Activated CD4-positive, alpha-beta memory T cell treated with anti-CD3 and anti-CD28 coated beads, Interleukin-2, amount 10 ng/mL, durations not matched to agents 7 days and 5 days (primary cell): Measurements from ENCODE around the gene TRPV2. TPM values are rescaled to one million over a fixed set of nuclear protein-coding genes. Genes with fewer than 3 reads are reported as not detected.
A peak's percentile ranks its signal among the peaks of the same experiment; 100 is the strongest.

Experiments
- CTCF ChIA-PET: fragments of 350-600 bp; sonication (Branson Sonifier 250); formaldehyde crosslinking; loops from one replicate; lab custom pipeline; 2021; ENCODE audit warnings: antibody characterized with exemption, inconsistent platforms; lab: Charles Lee
- POLR2A ChIA-PET: fragments of 350-600 bp; sonication (Branson Sonifier 250); formaldehyde crosslinking; loops from one replicate; lab custom pipeline; 2021; ENCODE audit warnings: antibody characterized with exemption; lab: Charles Lee
- DNase-seq: peaks from one replicate; pipeline ENCODE4 v3.0.0-alpha.2; 2020
- H3K27ac Mint-ChIP-seq: one replicate; pipeline ENCODE4 v1.8.0; 2021; ENCODE audit warnings: mild to moderate bottlenecking, mixed read lengths
- H3K27me3 Mint-ChIP-seq: one replicate; pipeline ENCODE4 v1.8.0; 2021; ENCODE audit warnings: mixed read lengths
- H3K36me3 Mint-ChIP-seq: one replicate; pipeline ENCODE4 v1.8.0; 2021; ENCODE audit warnings: low read depth, mixed read lengths
- H3K4me1 Mint-ChIP-seq: one replicate; pipeline ENCODE4 v1.8.0; 2021; ENCODE audit warnings: mixed read lengths
- H3K4me3 Mint-ChIP-seq: one replicate; pipeline ENCODE4 v1.8.0; 2021; ENCODE audit warnings: mild to moderate bottlenecking, mixed read lengths
- H3K9me3 Mint-ChIP-seq: one replicate; pipeline ENCODE4 v1.8.0; 2021; ENCODE audit warnings: mixed read lengths
- total RNA-seq, 2 experiments: library from RNA; stranded (reverse); gene quantifications; one replicate each; pipeline ENCODE4 v1.2.3, GENCODE V29; 2021

Gene TRPV2
- total RNA-seq = 100 to 1,000 TPM; 131 to 142 TPM

GRCh38 chr17:16415031-16415924 is at the start of gene TRPV2:
TRPV2 (plus strand) TSS chr17:16415571; CDS start chr17:16417669, 2,098 bp downstream.
- no peaks in the 10 kb centered on the region for H3K9me3 Mint-ChIP-seq
- peaks cover 54% of the 10 kb centered on the region for H3K4me1 Mint-ChIP-seq
- no peaks in the 10 kb centered on the region for H3K27me3 Mint-ChIP-seq
- H3K4me3 Mint-ChIP-seq = peak within 1 kb of the TSS; percentile 98
- H3K36me3 Mint-ChIP-seq = peaks cover 38% of the 10 kb centered on the region
- DNase-seq = peak; percentile 67
- CTCF ChIA-PET = interaction anchor here (0.6 to 4.3 kb wide), 18 partner anchors 11 to 129 kb away, joined by 3 to 64 read pairs (median 6); partner anchors contain the start of genes CENPV and UBB
- POLR2A ChIA-PET = interaction anchor here (0.9 to 6.3 kb wide), 18 partner anchors 8 to 199 kb away, joined by 3 to 137 read pairs (median 6); partner anchors contain the start of genes CENPV, PIGL and UBB
- peak within 1 kb of the TSS; percentile 100 for H3K27ac Mint-ChIP-seq

- Mint-ChIP-seq H3K4me1 (no peaks in the 10 kb centered on the region), H3K27me3 (no peaks in the 10 kb centered on the region)
- CTCF ChIA-PET = no interaction called here
Measured at GRCh38 chr17:16371742-16372141, 43.6 kb upstream of the TRPV2 start.

GRCh38 chr17:16374146-16374938 is 41.0 kb upstream of the TRPV2 start:
- Mint-ChIP-seq H3K4me1 (no peaks in the 10 kb centered on the region), H3K36me3 (no peaks in the 10 kb centered on the region), H3K4me3 (no peak overlapping the region), H3K9me3 (no peaks in the 10 kb centered on the region), H3K27me3 (peaks cover 2% of the 10 kb centered on the region), H3K27ac (no peak overlapping the region)
- POLR2A ChIA-PET = interaction anchor here (0.9 kb wide), 1 partner anchor 11 kb away, joined by 3 read pairs; no protein-coding TSS in a partner anchor
- CTCF ChIA-PET = interaction anchor here (0.6 to 4.9 kb wide), 3 partner anchors 10 to 15 kb away, joined by 3 to 25 read pairs (median 3); no protein-coding TSS in a partner anchor
- no peak for DNase-seq

More at GRCh38 chr17:16371742-16372141, 43.6 kb upstream of the TRPV2 start:
- POLR2A ChIA-PET = no interaction called here
- H3K4me3 Mint-ChIP-seq = no peak overlapping the region
- H3K27ac Mint-ChIP-seq = no peak overlapping the region
- DNase-seq = no peak
- H3K36me3 Mint-ChIP-seq = no peaks in the 10 kb centered on the region
- H3K9me3 Mint-ChIP-seq = no peaks in the 10 kb centered on the region

GRCh38 chr17:16377941-16378341 is 37.4 kb upstream of the TRPV2 start:
- ChIA-PET POLR2A (interaction anchor here (1.2 kb wide), 1 partner anchor 10 kb away, joined by 3 read pairs; no protein-coding TSS in a partner anchor), CTCF (interaction anchor here (1.1 to 1.2 kb wide), 2 partner anchors 14 to 38 kb away, joined by 5 to 6 read pairs; partner anchors contain the start of gene TRPV2)
- Mint-ChIP-seq H3K4me3 (no peak overlapping the region), H3K36me3 (peaks cover 20% of the 10 kb centered on the region), H3K4me1 (peaks cover 18% of the 10 kb centered on the region), H3K9me3 (no peaks in the 10 kb centered on the region), H3K27me3 (peaks cover 2% of the 10 kb centered on the region), H3K27ac (no peak overlapping the region)
- DNase-seq = no peak

GRCh38 chr17:16378636-16379282 is 36.6 kb upstream of the TRPV2 start:
- Mint-ChIP-seq H3K9me3 (no peaks in the 10 kb centered on the region), H3K36me3 (peaks cover 28% of the 10 kb centered on the region), H3K4me3 (no peak overlapping the region), H3K27ac (no peak overlapping the region), H3K4me1 (peaks cover 26% of the 10 kb centered on the region), H3K27me3 (peaks cover 2% of the 10 kb centered on the region)
- no peak for DNase-seq
- ChIA-PET CTCF (interaction anchor here (1.1 to 1.2 kb wide), 2 partner anchors 15 to 37 kb away, joined by 5 to 6 read pairs; partner anchors contain the start of gene TRPV2), POLR2A (interaction anchor here (0.6 to 1.2 kb wide), 2 partner anchors 9 to 164 kb away, joined by 3 read pairs; no protein-coding TSS in a partner anchor)

GRCh38 chr17:16379654-16380053 is 35.7 kb upstream of the TRPV2 start:
- Mint-ChIP-seq H3K4me3 (no peak overlapping the region), H3K27ac (no peak overlapping the region), H3K36me3 (peaks cover 36% of the 10 kb centered on the region), H3K4me1 (peaks cover 34% of the 10 kb centered on the region), H3K27me3 (peaks cover 2% of the 10 kb centered on the region), H3K9me3 (no peaks in the 10 kb centered on the region)
- no peak for DNase-seq
- ChIA-PET POLR2A (interaction anchor here (0.6 to 2.2 kb wide), 5 partner anchors 60 to 746 kb away, joined by 3 to 55 read pairs (median 3); partner anchors contain the start of gene PIGL), CTCF (interaction anchor here (2.2 kb wide), 1 partner anchor 36 kb away, joined by 16 read pairs; the partner anchor contains the start of gene TRPV2)

GRCh38 chr17:16380640-16381495 is 34.5 kb upstream of the TRPV2 start, which contains the start of gene UBB:
UBB (plus strand) TSS chr17:16381091; CDS start chr17:16381908, 817 bp downstream.
- peak; percentile 96 for DNase-seq
- Mint-ChIP-seq H3K27me3 (peaks cover 2% of the 10 kb centered on the region), H3K36me3 (peaks cover 36% of the 10 kb centered on the region), H3K4me3 (peak within 1 kb of the TSS; percentile 88), H3K4me1 (peaks cover 34% of the 10 kb centered on the region), H3K27ac (peak within 1 kb of the TSS; percentile 87), H3K9me3 (no peaks in the 10 kb centered on the region)
- CTCF ChIA-PET = interaction anchor here (0.6 to 2.2 kb wide), 8 partner anchors 17 to 164 kb away, joined by 3 to 16 read pairs (median 4); partner anchors contain the start of genes PIGL and TRPV2
- POLR2A ChIA-PET = interaction anchor here (0.6 to 4.0 kb wide), 24 partner anchors 8 to 744 kb away, joined by 3 to 79 read pairs (median 4); partner anchors contain the start of genes CENPV, NCOR1, PIGL and TRPV2

GRCh38 chr17:16381496-16381820 is 33.9 kb upstream of the TRPV2 start:
- no peak for DNase-seq
- Mint-ChIP-seq H3K9me3 (no peaks in the 10 kb centered on the region), H3K27ac (peak overlapping the region; percentile 87), H3K4me1 (peaks cover 35% of the 10 kb centered on the region), H3K36me3 (peaks cover 36% of the 10 kb centered on the region), H3K27me3 (peaks cover 2% of the 10 kb centered on the region), H3K4me3 (peak overlapping the region; percentile 88)
- ChIA-PET POLR2A (interaction anchor here (1.0 to 4.0 kb wide), 14 partner anchors 11 to 168 kb away, joined by 3 to 79 read pairs (median 6); partner anchors contain the start of genes CENPV, NCOR1, PIGL and TRPV2), CTCF (interaction anchor here (1.0 to 2.2 kb wide), 4 partner anchors 18 to 57 kb away, joined by 3 to 16 read pairs (median 9); partner anchors contain the start of gene TRPV2)

- H3K4me3 Mint-ChIP-seq = peak overlapping the region; percentile 18
- H3K36me3 Mint-ChIP-seq = peaks cover 36% of the 10 kb centered on the region
- ChIA-PET CTCF (interaction anchor here (1.2 to 1.8 kb wide), 4 partner anchors 18 to 153 kb away, joined by 3 to 7 read pairs (median 4); partner anchors contain the start of gene TRPV2), POLR2A (interaction anchor here (1.3 to 4.0 kb wide), 2 partner anchors 32 to 58 kb away, joined by 3 to 79 read pairs; partner anchors contain the start of gene TRPV2)
- peaks cover 46% of the 10 kb centered on the region for H3K4me1 Mint-ChIP-seq
- H3K9me3 Mint-ChIP-seq = no peaks in the 10 kb centered on the region
- peaks cover 6% of the 10 kb centered on the region for H3K27me3 Mint-ChIP-seq
- peak overlapping the region; percentile 11 for H3K27ac Mint-ChIP-seq
- no peak for DNase-seq
Measured at GRCh38 chr17:16383216-16383615, 32.2 kb upstream of the TRPV2 start.

GRCh38 chr17:16383772-16384287 is 31.5 kb upstream of the TRPV2 start:
- no peak for DNase-seq
- Mint-ChIP-seq H3K36me3 (peaks cover 36% of the 10 kb centered on the region), H3K27ac (no peak overlapping the region), H3K27me3 (peaks cover 4% of the 10 kb centered on the region), H3K4me1 (peaks cover 46% of the 10 kb centered on the region), H3K4me3 (no peak overlapping the region), H3K9me3 (no peaks in the 10 kb centered on the region)
- ChIA-PET CTCF (interaction anchor here (1.2 to 1.8 kb wide), 4 partner anchors 18 to 152 kb away, joined by 3 to 7 read pairs (median 4); partner anchors contain the start of gene TRPV2), POLR2A (interaction anchor here (1.3 to 4.0 kb wide), 2 partner anchors 32 to 58 kb away, joined by 3 to 79 read pairs; partner anchors contain the start of gene TRPV2)
